ENCODE results near the gene MOB2. TPM values are rescaled to one million over a fixed set of nuclear protein-coding genes. Genes with fewer than 3 reads are reported as not detected.

MOB2 gene
- total RNA-seq, 1 experiment from 2014 or later, result 21.8 TPM

- no peaks in the 10 kb centered on the region for H3K36me3 ChIP-seq (ENCODE audit: low read depth)
- no peaks in the 10 kb centered on the region for H3K27me3 ChIP-seq (ENCODE audit: insufficient read depth, low read depth)
- H3F3A ChIP-seq (ENCODE audit: insufficient read depth, low read depth), result no peaks in the 10 kb centered on the region
- no peaks in the 10 kb centered on the region for H3K4me1 ChIP-seq (replicated peaks; ENCODE audit: insufficient read depth)
- H3K4me3 ChIP-seq, result no peak overlapping the region
- no peak overlapping the region for H3K4me2 ChIP-seq
- TF ChIP-seq CTCF (conservative IDR thresholded peaks at IDR 0.05), result no peak
- no peak for TF ChIP-seq EZH2 (IDR thresholded peaks at IDR 0.05; ENCODE audit: low read depth)
- H2AFZ ChIP-seq, result no peak overlapping the region
- no TSS peak for BruUV-seq (replicated peaks)
- intact Hi-C loops (cut with micrococcal nuclease; ENCODE audit: unreplicated experiment), result no loop called here
- ChIA-PET POLR2A (ENCODE audit: unreplicated experiment) (no interaction called here), CTCF (no interaction called here)
- H3K27ac ChIP-seq, result no peak overlapping the region
- H3K9me2 ChIP-seq (ENCODE audit: insufficient read depth), result no peaks in the 10 kb centered on the region
- no peaks in the 10 kb centered on the region for H3K9me3 ChIP-seq (ENCODE audit: insufficient read depth, low read depth)
- H4K20me1 ChIP-seq (ENCODE audit: insufficient read depth), result no peaks in the 10 kb centered on the region
- H3K79me2 ChIP-seq (ENCODE audit: low read depth), result no peaks in the 10 kb centered on the region
- DNase-seq, result no peak
Observed at GRCh38 chr11:1469287-1469910, 17.2 kb downstream of the MOB2 start.

- intact Hi-C loops (cut with micrococcal nuclease; ENCODE audit: unreplicated experiment), result no loop called here
- H3K4me3 ChIP-seq, result no peak overlapping the region
- H3K27me3 ChIP-seq (ENCODE audit: insufficient read depth, low read depth), result no peaks in the 10 kb centered on the region
- H3K9me3 ChIP-seq (ENCODE audit: insufficient read depth, low read depth), result no peaks in the 10 kb centered on the region
- no peak for DNase-seq
- no peak overlapping the region for H2AFZ ChIP-seq
- no peaks in the 10 kb centered on the region for H4K20me1 ChIP-seq (ENCODE audit: insufficient read depth)
- H3K27ac ChIP-seq, result no peak overlapping the region
- H3K36me3 ChIP-seq (ENCODE audit: low read depth), result no peaks in the 10 kb centered on the region
- H3K4me2 ChIP-seq, result no peak overlapping the region
- H3F3A ChIP-seq (ENCODE audit: insufficient read depth, low read depth), result no peaks in the 10 kb centered on the region
- H3K79me2 ChIP-seq (ENCODE audit: low read depth), result no peaks in the 10 kb centered on the region
- no peaks in the 10 kb centered on the region for H3K9me2 ChIP-seq (ENCODE audit: insufficient read depth)
- ChIA-PET POLR2A (ENCODE audit: unreplicated experiment) (no interaction called here), CTCF (no interaction called here)
- no peaks in the 10 kb centered on the region for H3K4me1 ChIP-seq (replicated peaks; ENCODE audit: insufficient read depth)
- TF ChIP-seq EZH2 (IDR thresholded peaks at IDR 0.05; ENCODE audit: low read depth) (no peak), CTCF (conservative IDR thresholded peaks at IDR 0.05) (no peak)
- no TSS peak for BruUV-seq (replicated peaks)
Observed at GRCh38 chr11:1468473-1469066, 18.0 kb downstream of the MOB2 start.

- intact Hi-C loops (cut with micrococcal nuclease; ENCODE audit: unreplicated experiment), result no loop called here
- Histone ChIP-seq H3K9me3 (ENCODE audit: insufficient read depth, low read depth) (no peaks in the 10 kb centered on the region), H2AFZ (no peak overlapping the region), H3K9me2 (ENCODE audit: insufficient read depth) (no peaks in the 10 kb centered on the region), H3K36me3 (ENCODE audit: low read depth) (no peaks in the 10 kb centered on the region), H3K4me3 (no peak overlapping the region), H3F3A (ENCODE audit: insufficient read depth, low read depth) (no peaks in the 10 kb centered on the region), H3K27ac (no peak overlapping the region), H3K79me2 (ENCODE audit: low read depth) (no peaks in the 10 kb centered on the region), H3K4me1 (replicated peaks; ENCODE audit: insufficient read depth) (no peaks in the 10 kb centered on the region), H4K20me1 (ENCODE audit: insufficient read depth) (no peaks in the 10 kb centered on the region), H3K4me2 (no peak overlapping the region), H3K27me3 (ENCODE audit: insufficient read depth, low read depth) (no peaks in the 10 kb centered on the region)
- ChIA-PET CTCF (no interaction called here), POLR2A (ENCODE audit: unreplicated experiment) (no interaction called here)
- BruUV-seq (replicated peaks), result no TSS peak
- no peak for TF ChIP-seq EZH2 (IDR thresholded peaks at IDR 0.05; ENCODE audit: low read depth)
- no peak for TF ChIP-seq CTCF (conservative IDR thresholded peaks at IDR 0.05)
- no peak for DNase-seq
Observed at GRCh38 chr11:1468002-1468401, 18.6 kb downstream of the MOB2 start.

All from PC-9 (cell line).